ENCODE data around the gene PRKAB2.
"Not testable (repeated sequence)": the region's sequence is repeated elsewhere in the genome, so short reads cannot be mapped to it uniquely, and the experiment has no call there.

Gene PRKAB2

GRCh38 chr1:147204080-147204479 lies 31.8 kb upstream of the PRKAB2 start:
- Histone ChIP-seq H3K4me3 (ENCODE audit: control insufficient read depth in 1 of 7, extremely low read depth in 1 of 7, insufficient read depth in 4 of 7, low read depth in 2 of 7, low read length in 6 of 7) (no peak overlapping the region), H3K27me3 (replicated peaks in 2 of 5; ENCODE audit: control insufficient read depth in 4 of 5, insufficient read depth in 5 of 5, low read length in 4 of 5) (no peaks in the 10 kb centered on the region), H3K4me1 (ENCODE audit: control extremely low read depth in 1 of 4, control insufficient read depth in 4 of 4, insufficient read depth in 4 of 4, low read length in 3 of 4) (peaks cover 0 to 9% (median 6%) of the 10 kb centered on the region in 4 experiments), H3K36me3 (ENCODE audit: control insufficient read depth in 4 of 4, insufficient read depth in 4 of 4, low read length in 3 of 4) (peaks cover 0 to 3% (median 0%) of the 10 kb centered on the region in 4 experiments), H3K27ac (ENCODE audit: insufficient read depth in 1 of 2, low read depth in 1 of 2, low read length in 2 of 2, poor library complexity in 1 of 2, severe bottlenecking in 2 of 2) (no peak overlapping the region), H3K9me3 (ENCODE audit: control extremely low read depth in 1 of 5, control insufficient read depth in 4 of 5, insufficient read depth in 2 of 5, low read depth in 1 of 5, low read length in 4 of 5) (no peaks in the 10 kb centered on the region)
- ChIA-PET CTCF (no interaction called here), POLR2A (no interaction called here)
- DNase-seq: peak in 2 of 3 donors; percentile 20 to 42
- 57% methylated on average over 2 of the region's 3 CpGs for WGBS (ENCODE audit: insufficient coverage)

GRCh38 chr1:147202576-147202975 lies 30.3 kb upstream of the PRKAB2 start:
- H3K27ac ChIP-seq (ENCODE audit: insufficient read depth in 1 of 2, low read depth in 1 of 2, low read length in 2 of 2, poor library complexity in 1 of 2, severe bottlenecking in 2 of 2): no peak overlapping the region
- DNase-seq: no peak
- CTCF ChIA-PET: no interaction called here
- no peaks in the 10 kb centered on the region for H3K9me3 ChIP-seq (ENCODE audit: control extremely low read depth in 1 of 5, control insufficient read depth in 4 of 5, insufficient read depth in 2 of 5, low read depth in 1 of 5, low read length in 4 of 5)
- H3K4me1 ChIP-seq (ENCODE audit: control extremely low read depth in 1 of 4, control insufficient read depth in 4 of 4, insufficient read depth in 4 of 4, low read length in 3 of 4): peaks cover 0 to 9% (median 6%) of the 10 kb centered on the region in 4 experiments
- WGBS (ENCODE audit: insufficient coverage): 100% methylated on average over 1 of the region's 2 CpGs
- H3K27me3 ChIP-seq (replicated peaks in 2 of 5; ENCODE audit: control insufficient read depth in 4 of 5, insufficient read depth in 5 of 5, low read length in 4 of 5): no peaks in the 10 kb centered on the region
- H3K36me3 ChIP-seq (ENCODE audit: control insufficient read depth in 4 of 4, insufficient read depth in 4 of 4, low read length in 3 of 4): peaks cover 0 to 2% (median 0%) of the 10 kb centered on the region in 4 experiments
- POLR2A ChIA-PET: no interaction called here
- H3K4me3 ChIP-seq (ENCODE audit: control insufficient read depth in 1 of 7, extremely low read depth in 1 of 7, insufficient read depth in 4 of 7, low read depth in 2 of 7, low read length in 6 of 7): no peak overlapping the region

GRCh38 chr1:147201786-147202185 lies 29.5 kb upstream of the PRKAB2 start:
- Histone ChIP-seq H3K27me3 (replicated peaks in 2 of 5; ENCODE audit: control insufficient read depth in 4 of 5, insufficient read depth in 5 of 5, low read length in 4 of 5) (no peaks in the 10 kb centered on the region), H3K9me3 (ENCODE audit: control extremely low read depth in 1 of 5, control insufficient read depth in 4 of 5, insufficient read depth in 2 of 5, low read depth in 1 of 5, low read length in 4 of 5) (no peaks in the 10 kb centered on the region), H3K4me1 (ENCODE audit: control extremely low read depth in 1 of 4, control insufficient read depth in 4 of 4, insufficient read depth in 4 of 4, low read length in 3 of 4) (peaks cover 0 to 9% (median 6%) of the 10 kb centered on the region in 4 experiments), H3K27ac (ENCODE audit: insufficient read depth in 1 of 2, low read depth in 1 of 2, low read length in 2 of 2, poor library complexity in 1 of 2, severe bottlenecking in 2 of 2) (no peak overlapping the region), H3K36me3 (ENCODE audit: control insufficient read depth in 4 of 4, insufficient read depth in 4 of 4, low read length in 3 of 4) (peaks cover 0 to 3% (median 0%) of the 10 kb centered on the region in 4 experiments), H3K4me3 (ENCODE audit: control insufficient read depth in 1 of 7, extremely low read depth in 1 of 7, insufficient read depth in 4 of 7, low read depth in 2 of 7, low read length in 6 of 7) (no peak overlapping the region)
- ChIA-PET CTCF (interaction anchor here (1.2 to 1.4 kb wide), 2 partner anchors 28 to 30 kb away, joined by 3 to 4 read pairs; no protein-coding TSS in a partner anchor), POLR2A (interaction anchor here (0.8 kb wide), 1 partner anchor 310 kb away, joined by 3 read pairs; no protein-coding TSS in a partner anchor)
- WGBS (ENCODE audit: insufficient coverage): no CpG with 5 or more reads among the region's 1 CpG
- no peak for DNase-seq

- peaks cover 0 to 2% (median 0%) of the 10 kb centered on the region in 5 experiments for H3K9me3 ChIP-seq (ENCODE audit: control extremely low read depth in 1 of 5, control insufficient read depth in 4 of 5, insufficient read depth in 2 of 5, low read depth in 1 of 5, low read length in 4 of 5)
- H3K27ac ChIP-seq (ENCODE audit: insufficient read depth in 1 of 2, low read depth in 1 of 2, low read length in 2 of 2, poor library complexity in 1 of 2, severe bottlenecking in 2 of 2): no peak overlapping the region
- DNase-seq: no peak
- peaks cover 0 to 9% (median 6%) of the 10 kb centered on the region in 4 experiments for H3K4me1 ChIP-seq (ENCODE audit: control extremely low read depth in 1 of 4, control insufficient read depth in 4 of 4, insufficient read depth in 4 of 4, low read length in 3 of 4)
- WGBS (ENCODE audit: insufficient coverage): 90% methylated on average over 2 of the region's 4 CpGs
- H3K36me3 ChIP-seq (ENCODE audit: control insufficient read depth in 4 of 4, insufficient read depth in 4 of 4, low read length in 3 of 4): peaks cover 0 to 3% (median 0%) of the 10 kb centered on the region in 4 experiments
- CTCF ChIA-PET: interaction anchor here (1.2 to 1.7 kb wide), 3 partner anchors 28 to 42 kb away, joined by 3 to 4 read pairs (median 4); no protein-coding TSS in a partner anchor
- POLR2A ChIA-PET: interaction anchor here (0.8 kb wide), 1 partner anchor 311 kb away, joined by 3 read pairs; no protein-coding TSS in a partner anchor
- no peak overlapping the region for H3K4me3 ChIP-seq (ENCODE audit: control insufficient read depth in 1 of 7, extremely low read depth in 1 of 7, insufficient read depth in 4 of 7, low read depth in 2 of 7, low read length in 6 of 7)
- no peaks in the 10 kb centered on the region for H3K27me3 ChIP-seq (replicated peaks in 2 of 5; ENCODE audit: control insufficient read depth in 4 of 5, insufficient read depth in 5 of 5, low read length in 4 of 5)
These were observed 29.0 kb upstream of the PRKAB2 start for GRCh38 chr1:147201276-147201675.

- H3K4me1 ChIP-seq (ENCODE audit: control extremely low read depth in 1 of 4, control insufficient read depth in 4 of 4, insufficient read depth in 4 of 4, low read length in 3 of 4); H3K27ac ChIP-seq (ENCODE audit: insufficient read depth in 1 of 2, low read depth in 1 of 2, low read length in 2 of 2, poor library complexity in 1 of 2, severe bottlenecking in 2 of 2); POLR2A ChIA-PET; H3K27me3 ChIP-seq (replicated peaks in 2 of 5; ENCODE audit: control insufficient read depth in 4 of 5, insufficient read depth in 5 of 5, low read length in 4 of 5); H3K9me3 ChIP-seq (ENCODE audit: control extremely low read depth in 1 of 5, control insufficient read depth in 4 of 5, insufficient read depth in 2 of 5, low read depth in 1 of 5, low read length in 4 of 5); H3K36me3 ChIP-seq (ENCODE audit: control insufficient read depth in 4 of 4, insufficient read depth in 4 of 4, low read length in 3 of 4); DNase-seq; H3K4me3 ChIP-seq (ENCODE audit: control insufficient read depth in 1 of 7, extremely low read depth in 1 of 7, insufficient read depth in 4 of 7, low read depth in 2 of 7, low read length in 6 of 7); CTCF ChIA-PET: not testable (repeated sequence)
- 95% methylated on average over 3 of the region's 3 CpGs for WGBS (ENCODE audit: insufficient coverage)
These were observed 25.1 kb upstream of the PRKAB2 start for GRCh38 chr1:147197324-147197723.

GRCh38 chr1:147189514-147189913 lies 17.2 kb upstream of the PRKAB2 start:
- no peak overlapping the region for H3K4me3 ChIP-seq (ENCODE audit: control insufficient read depth in 1 of 7, extremely low read depth in 1 of 7, insufficient read depth in 4 of 7, low read depth in 2 of 7, low read length in 6 of 7)
- H3K27me3 ChIP-seq (replicated peaks in 2 of 5; ENCODE audit: control insufficient read depth in 4 of 5, insufficient read depth in 5 of 5, low read length in 4 of 5): no peaks in the 10 kb centered on the region
- ChIA-PET POLR2A (no interaction called here), CTCF (interaction anchor here (0.8 kb wide), 1 partner anchor 16 kb away, joined by 3 read pairs; no protein-coding TSS in a partner anchor)
- no peak overlapping the region for H3K27ac ChIP-seq (ENCODE audit: insufficient read depth in 1 of 2, low read depth in 1 of 2, low read length in 2 of 2, poor library complexity in 1 of 2, severe bottlenecking in 2 of 2)
- H3K4me1 ChIP-seq (ENCODE audit: control extremely low read depth in 1 of 4, control insufficient read depth in 4 of 4, insufficient read depth in 4 of 4, low read length in 3 of 4): no peaks in the 10 kb centered on the region
- DNase-seq: no peak
- peaks cover 0 to 5% (median 0%) of the 10 kb centered on the region in 4 experiments for H3K36me3 ChIP-seq (ENCODE audit: control insufficient read depth in 4 of 4, insufficient read depth in 4 of 4, low read length in 3 of 4)
- 100% methylated on average over 1 of the region's 2 CpGs for WGBS (ENCODE audit: insufficient coverage)
- H3K9me3 ChIP-seq (ENCODE audit: control extremely low read depth in 1 of 5, control insufficient read depth in 4 of 5, insufficient read depth in 2 of 5, low read depth in 1 of 5, low read length in 4 of 5): peaks cover 0 to 2% (median 0%) of the 10 kb centered on the region in 5 experiments

GRCh38 chr1:147185432-147185831 lies 13.2 kb upstream of the PRKAB2 start:
- Histone ChIP-seq H3K4me3 (ENCODE audit: control insufficient read depth in 1 of 7, extremely low read depth in 1 of 7, insufficient read depth in 4 of 7, low read depth in 2 of 7, low read length in 6 of 7) (no peak overlapping the region), H3K27ac (ENCODE audit: insufficient read depth in 1 of 2, low read depth in 1 of 2, low read length in 2 of 2, poor library complexity in 1 of 2, severe bottlenecking in 2 of 2) (no peak overlapping the region), H3K9me3 (ENCODE audit: control extremely low read depth in 1 of 5, control insufficient read depth in 4 of 5, insufficient read depth in 2 of 5, low read depth in 1 of 5, low read length in 4 of 5) (no peaks in the 10 kb centered on the region), H3K27me3 (replicated peaks in 2 of 5; ENCODE audit: control insufficient read depth in 4 of 5, insufficient read depth in 5 of 5, low read length in 4 of 5) (no peaks in the 10 kb centered on the region), H3K36me3 (ENCODE audit: control insufficient read depth in 4 of 4, insufficient read depth in 4 of 4, low read length in 3 of 4) (peaks cover 0 to 5% (median 0%) of the 10 kb centered on the region in 4 experiments), H3K4me1 (ENCODE audit: control extremely low read depth in 1 of 4, control insufficient read depth in 4 of 4, insufficient read depth in 4 of 4, low read length in 3 of 4) (no peaks in the 10 kb centered on the region)
- ChIA-PET CTCF (no interaction called here), POLR2A (no interaction called here)
- WGBS (ENCODE audit: insufficient coverage): no CpG with 5 or more reads among the region's 2 CpGs
- DNase-seq: no peak
